Measurements from ENCODE around the gene AIRE.

DNA sequence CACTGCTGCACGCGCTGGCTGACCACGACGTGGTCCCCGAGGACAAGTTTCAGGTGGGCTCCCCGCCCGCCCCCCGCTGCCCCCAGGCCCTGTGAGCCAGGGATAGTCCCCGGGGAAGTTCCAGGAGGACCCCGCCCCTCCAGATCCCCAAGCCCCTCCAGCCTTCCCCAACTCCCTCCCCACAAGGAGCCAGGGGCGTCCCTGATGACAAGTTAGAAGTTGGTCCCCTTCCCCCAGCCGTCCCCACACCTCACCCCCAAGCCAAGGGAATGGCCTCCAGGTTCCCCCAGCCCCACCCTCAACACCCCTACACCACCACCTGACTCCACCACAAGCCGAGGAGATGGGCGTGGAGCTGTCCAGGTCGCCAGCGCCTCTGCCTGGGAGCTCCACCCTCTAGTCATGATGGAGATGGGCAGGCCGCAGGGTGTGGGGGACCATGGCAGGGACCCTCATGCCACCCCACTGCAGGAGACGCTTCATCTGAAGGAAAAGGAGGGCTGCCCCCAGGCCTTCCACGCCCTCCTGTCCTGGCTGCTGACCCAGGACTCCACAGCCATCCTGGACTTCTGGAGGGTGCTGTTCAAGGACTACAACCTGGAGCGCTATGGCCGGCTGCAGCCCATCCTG is 525 bp downstream of the AIRE start:
- TF ChIP-seq, protein P1, sequence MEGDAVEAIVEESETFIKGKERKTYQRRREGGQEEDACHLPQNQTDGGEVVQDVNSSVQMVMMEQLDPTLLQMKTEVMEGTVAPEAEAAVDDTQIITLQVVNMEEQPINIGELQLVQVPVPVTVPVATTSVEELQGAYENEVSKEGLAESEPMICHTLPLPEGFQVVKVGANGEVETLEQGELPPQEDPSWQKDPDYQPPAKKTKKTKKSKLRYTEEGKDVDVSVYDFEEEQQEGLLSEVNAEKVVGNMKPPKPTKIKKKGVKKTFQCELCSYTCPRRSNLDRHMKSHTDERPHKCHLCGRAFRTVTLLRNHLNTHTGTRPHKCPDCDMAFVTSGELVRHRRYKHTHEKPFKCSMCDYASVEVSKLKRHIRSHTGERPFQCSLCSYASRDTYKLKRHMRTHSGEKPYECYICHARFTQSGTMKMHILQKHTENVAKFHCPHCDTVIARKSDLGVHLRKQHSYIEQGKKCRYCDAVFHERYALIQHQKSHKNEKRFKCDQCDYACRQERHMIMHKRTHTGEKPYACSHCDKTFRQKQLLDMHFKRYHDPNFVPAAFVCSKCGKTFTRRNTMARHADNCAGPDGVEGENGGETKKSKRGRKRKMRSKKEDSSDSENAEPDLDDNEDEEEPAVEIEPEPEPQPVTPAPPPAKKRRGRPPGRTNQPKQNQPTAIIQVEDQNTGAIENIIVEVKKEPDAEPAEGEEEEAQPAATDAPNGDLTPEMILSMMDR (IDR thresholded peaks at IDR 0.05; ENCODE audit: insufficient read depth, low read length, poor library complexity, severe bottlenecking), result no peak
- no peak for TF ChIP-seq EZH2phosphoT487 (conservative IDR thresholded peaks at IDR 0.05; ENCODE audit: low read length)

Measured in SU-DHL-6 (cell line).